ENCODE measurements around the gene ATP6AP2. TPM values are rescaled to one million over a fixed set of nuclear protein-coding genes. Genes with fewer than 3 reads are reported as not detected.

The ATP6AP2 gene
- total RNA-seq, 1 experiment from 2014 or later, result 106 TPM

- peak; percentile 51 for DNase-seq (ENCODE audit: low read depth)
Observed at GRCh38 chrX:40644176-40644575, 63.4 kb downstream of the ATP6AP2 start.

GRCh38 chrX:40644821-40645358 lies 64.1 kb downstream of the ATP6AP2 start:
- DNase-seq (ENCODE audit: low read depth), result peak; percentile 67

GRCh38 chrX:40646489-40647306 lies 65.9 kb downstream of the ATP6AP2 start:
- DNase-seq (ENCODE audit: low read depth), result peak; percentile 25

- peak; percentile 82 for DNase-seq (ENCODE audit: low read depth)
Observed at GRCh38 chrX:40647307-40648197, 66.8 kb downstream of the ATP6AP2 start, which contains the start of gene CXorf38. TSS of gene CXorf38 (minus strand) at chrX:40647561. CDS start at chrX:40647520, 41 bp downstream.

GRCh38 chrX:40651620-40652223 lies 71.0 kb downstream of the ATP6AP2 start:
- peak; percentile 50 for DNase-seq (ENCODE audit: low read depth)

GRCh38 chrX:40652664-40653063 lies 71.9 kb downstream of the ATP6AP2 start:
- no peak for DNase-seq (ENCODE audit: low read depth)

- DNase-seq (ENCODE audit: low read depth), result no peak
Observed at GRCh38 chrX:40653535-40653934, 72.8 kb downstream of the ATP6AP2 start.

Other genes with a start within 250 kb of the ATP6AP2 start
- gene MPC1L, start 42.5 kb downstream of the ATP6AP2 start, total RNA-seq (2014; rRNA removed), result not detected in 2 replicates
- 22.6 and 22.9 TPM in 2 replicates for gene CXorf38, start 66.6 kb downstream of the ATP6AP2 start, total RNA-seq (2014; rRNA removed)
- gene MED14, start 154.6 kb downstream of the ATP6AP2 start, total RNA-seq (2014; rRNA removed), result 17.0 and 18.9 TPM in 2 replicates